ENCODE results near the gene FOXL3.

Gene FOXL3

GRCh38 chr7:277228-277627 is 12.7 kb upstream of the FOXL3 start:
- Histone ChIP-seq H3K27ac (no peak overlapping the region), H3K9me3 (peaks cover 0 to 28% (median 12%) of the 10 kb centered on the region in 3 donors), H3K4me3 (no peak overlapping the region), H3K36me3 (no peaks in the 10 kb centered on the region), H3K4me1 (no peaks in the 10 kb centered on the region), H3K27me3 (peaks cover 0 to 24% of the 10 kb centered on the region in 2 donors)
- no peak for TF ChIP-seq CTCF (IDR thresholded peaks at IDR 0.05)
- DNase-seq = no peak
- intact Hi-C loops (cut with DNase I; ENCODE audit: low total_unique reads) = no loop called here

GRCh38 chr7:278081-278480 is 11.9 kb upstream of the FOXL3 start:
- DNase-seq = no peak
- Histone ChIP-seq H3K27me3 (peaks cover 0 to 20% of the 10 kb centered on the region in 2 donors), H3K4me1 (no peaks in the 10 kb centered on the region), H3K9me3 (peaks cover 0 to 20% (median 5%) of the 10 kb centered on the region in 3 donors), H3K4me3 (no peak overlapping the region), H3K27ac (no peak overlapping the region), H3K36me3 (no peaks in the 10 kb centered on the region)
- TF ChIP-seq CTCF (IDR thresholded peaks at IDR 0.05) = no peak
- intact Hi-C loops (cut with DNase I; ENCODE audit: low total_unique reads) = no loop called here

- intact Hi-C loops (cut with DNase I; ENCODE audit: low total_unique reads) = no loop called here
- peaks cover 0 to 9% (median 0%) of the 10 kb centered on the region in 3 donors for H3K9me3 ChIP-seq
- H3K4me1 ChIP-seq = no peaks in the 10 kb centered on the region
- DNase-seq = no peak
- H3K27me3 ChIP-seq = peaks cover 0 to 26% of the 10 kb centered on the region in 2 donors
- H3K36me3 ChIP-seq = no peaks in the 10 kb centered on the region
- TF ChIP-seq CTCF (IDR thresholded peaks at IDR 0.05) = no peak
- no peak overlapping the region for H3K27ac ChIP-seq
- H3K4me3 ChIP-seq = no peak overlapping the region
These were observed 10.1 kb upstream of the FOXL3 start for GRCh38 chr7:279821-280220.

- H3K4me1 ChIP-seq = no peaks in the 10 kb centered on the region
- TF ChIP-seq CTCF (IDR thresholded peaks at IDR 0.05) = no peak
- DNase-seq = no peak
- H3K27ac ChIP-seq = no peak overlapping the region
- no peak overlapping the region for H3K4me3 ChIP-seq
- intact Hi-C loops (cut with DNase I; ENCODE audit: low total_unique reads) = no loop called here
- H3K36me3 ChIP-seq = no peaks in the 10 kb centered on the region
- peaks cover 0 to 32% of the 10 kb centered on the region in 2 donors for H3K27me3 ChIP-seq
- H3K9me3 ChIP-seq = peaks cover 0 to 9% (median 0%) of the 10 kb centered on the region in 3 donors
These were observed 9.5 kb upstream of the FOXL3 start for GRCh38 chr7:280461-280860.

- no peak overlapping the region for H3K27ac ChIP-seq
- intact Hi-C loops (cut with DNase I; ENCODE audit: low total_unique reads) = no loop called here
- no peak for TF ChIP-seq CTCF (IDR thresholded peaks at IDR 0.05)
- H3K4me1 ChIP-seq = no peaks in the 10 kb centered on the region
- no peak overlapping the region for H3K4me3 ChIP-seq
- H3K36me3 ChIP-seq = no peaks in the 10 kb centered on the region
- peaks cover 0 to 30% of the 10 kb centered on the region in 2 donors for H3K27me3 ChIP-seq
- no peak for DNase-seq
- no peaks in the 10 kb centered on the region for H3K9me3 ChIP-seq
These were observed 8.3 kb upstream of the FOXL3 start for GRCh38 chr7:281637-282036.

GRCh38 chr7:282621-283020 is 7.3 kb upstream of the FOXL3 start:
- Histone ChIP-seq H3K27ac (no peak overlapping the region), H3K36me3 (no peaks in the 10 kb centered on the region), H3K9me3 (no peaks in the 10 kb centered on the region), H3K4me1 (no peaks in the 10 kb centered on the region), H3K4me3 (no peak overlapping the region), H3K27me3 (peaks cover 0 to 29% of the 10 kb centered on the region in 2 donors)
- DNase-seq = no peak
- intact Hi-C loops (cut with DNase I; ENCODE audit: low total_unique reads) = no loop called here
- TF ChIP-seq CTCF (IDR thresholded peaks at IDR 0.05) = no peak

All from tibial artery (tissue), 4 donors.